ENCODE data around the gene POU5F1.

GRCh38 chr6:31180500-31180899 is 10.0 kb upstream of the POU5F1 start:
- TF ChIP-seq POLR2A (IDR thresholded peaks at IDR 0.05; ENCODE audit: low read depth, low read length), result no peak
- no peak for TF ChIP-seq TAF1 (IDR thresholded peaks at IDR 0.05; ENCODE audit: borderline replicate concordance, low read depth, low read length)
